Activated CD4-positive, alpha-beta T cell treated with anti-CD3 and anti-CD28 coated beads, Interleukin-10, Interleukin-2, amounts not matched to agents 100 ng/mL and 50 ng/mL, durations not matched to agents 16 hours and 8 hours (primary cell): ENCODE results near the gene PCGF5.
"Not testable (repeated sequence)": the region's sequence is repeated elsewhere in the genome, so short reads cannot be mapped to it uniquely, and the experiment has no call there.

Experiments
- DNase-seq: peaks from one replicate; pipeline ENCODE4 v3.0.0-alpha.2; 2020

Gene PCGF5

GRCh38 chr10:91210435-91210834 lies 10.0 kb upstream of the PCGF5 start:
- no peak for DNase-seq

- DNase-seq: no peak
These were observed 8.8 kb upstream of the PCGF5 start for GRCh38 chr10:91211675-91212074.

- DNase-seq: no peak
These were observed 5.6 kb upstream of the PCGF5 start for GRCh38 chr10:91214911-91215310.

GRCh38 chr10:91215384-91215783 lies 5.1 kb upstream of the PCGF5 start:
- no peak for DNase-seq

GRCh38 chr10:91219371-91220193 lies 881 bp upstream of the PCGF5 start:
- no peak for DNase-seq

GRCh38 chr10:91220954-91221675 lies 652 bp downstream of the PCGF5 start:
- peak; percentile 30 for DNase-seq

GRCh38 chr10:91226093-91226492 lies 5.6 kb downstream of the PCGF5 start:
- no peak for DNase-seq

- peak; percentile 17 for DNase-seq
These were observed 7.1 kb downstream of the PCGF5 start for GRCh38 chr10:91227576-91227975.

- DNase-seq: no peak
These were observed 9.2 kb downstream of the PCGF5 start for GRCh38 chr10:91229683-91230082.

GRCh38 chr10:91238191-91238590 lies 17.7 kb downstream of the PCGF5 start:
- DNase-seq: no peak

GRCh38 chr10:91239789-91240188 lies 19.3 kb downstream of the PCGF5 start:
- no peak for DNase-seq

- no peak for DNase-seq
These were observed 22.5 kb downstream of the PCGF5 start for GRCh38 chr10:91242940-91243339.

GRCh38 chr10:91247360-91248111 lies 27.1 kb downstream of the PCGF5 start:
- DNase-seq: no peak

GRCh38 chr10:91249700-91250099 lies 29.2 kb downstream of the PCGF5 start:
- no peak for DNase-seq

GRCh38 chr10:91250341-91250740 lies 29.9 kb downstream of the PCGF5 start:
- DNase-seq: no peak

- peak; percentile 65 for DNase-seq
These were observed 31.1 kb downstream of the PCGF5 start for GRCh38 chr10:91251430-91252056.

GRCh38 chr10:91253300-91253699 lies 32.8 kb downstream of the PCGF5 start:
- no peak for DNase-seq

GRCh38 chr10:91257310-91257709 lies 36.8 kb downstream of the PCGF5 start:
- DNase-seq: no peak

GRCh38 chr10:91260417-91260816 lies 40.0 kb downstream of the PCGF5 start:
- DNase-seq: not testable (repeated sequence)

- no peak for DNase-seq
These were observed 51.4 kb downstream of the PCGF5 start for GRCh38 chr10:91271886-91272285.

- no peak for DNase-seq
These were observed 64.1 kb downstream of the PCGF5 start for GRCh38 chr10:91284486-91285090.

- DNase-seq: no peak
These were observed 66.1 kb downstream of the PCGF5 start for GRCh38 chr10:91286572-91286971.

- DNase-seq: no peak
These were observed 66.8 kb downstream of the PCGF5 start for GRCh38 chr10:91287276-91287675.
